Measurements from ENCODE around the gene EFCC1.

The EFCC1 gene

DNA sequence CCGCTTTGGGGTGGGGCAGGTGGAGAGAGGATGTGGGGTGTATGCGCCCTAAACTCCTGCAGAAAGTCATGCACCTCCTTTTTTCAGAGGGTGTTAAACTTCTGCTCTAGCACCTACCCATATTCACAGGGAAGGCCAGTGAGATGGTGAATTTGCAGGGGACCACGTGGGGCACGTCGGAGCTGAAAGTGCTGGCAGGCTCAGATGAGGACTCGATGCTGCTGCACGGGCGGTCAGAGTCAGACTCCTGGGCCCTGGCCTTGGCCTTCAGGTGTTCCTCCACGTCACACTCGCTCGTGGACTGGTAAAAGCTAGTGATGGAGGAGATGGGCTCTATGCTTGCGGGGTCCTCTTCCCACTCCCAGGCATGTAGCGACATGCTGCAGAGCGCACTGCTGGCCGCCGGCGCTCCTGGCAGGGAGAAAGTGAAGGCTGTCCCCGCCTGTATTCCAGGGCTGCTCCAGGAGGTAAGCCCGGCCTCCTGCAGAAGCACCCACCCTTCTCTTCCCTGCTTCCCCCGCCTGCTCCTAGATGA lies 8.1 kb upstream of the EFCC1 start:
- no peak overlapping the region for H3K9ac ChIP-seq (ENCODE audit: low read length)
- no peak overlapping the region for H3K27ac ChIP-seq (ENCODE audit: low read length)
- H3K79me2 ChIP-seq (ENCODE audit: low read length), result no peaks in the 10 kb centered on the region
- TF ChIP-seq EZH2 (optimal IDR thresholded peaks at IDR 0.05; ENCODE audit: low read depth, low read length) (no peak), EZH2phosphoT487 (IDR thresholded peaks at IDR 0.05; ENCODE audit: low read length) (no peak)
- TF ChIP-seq, protein P1, sequence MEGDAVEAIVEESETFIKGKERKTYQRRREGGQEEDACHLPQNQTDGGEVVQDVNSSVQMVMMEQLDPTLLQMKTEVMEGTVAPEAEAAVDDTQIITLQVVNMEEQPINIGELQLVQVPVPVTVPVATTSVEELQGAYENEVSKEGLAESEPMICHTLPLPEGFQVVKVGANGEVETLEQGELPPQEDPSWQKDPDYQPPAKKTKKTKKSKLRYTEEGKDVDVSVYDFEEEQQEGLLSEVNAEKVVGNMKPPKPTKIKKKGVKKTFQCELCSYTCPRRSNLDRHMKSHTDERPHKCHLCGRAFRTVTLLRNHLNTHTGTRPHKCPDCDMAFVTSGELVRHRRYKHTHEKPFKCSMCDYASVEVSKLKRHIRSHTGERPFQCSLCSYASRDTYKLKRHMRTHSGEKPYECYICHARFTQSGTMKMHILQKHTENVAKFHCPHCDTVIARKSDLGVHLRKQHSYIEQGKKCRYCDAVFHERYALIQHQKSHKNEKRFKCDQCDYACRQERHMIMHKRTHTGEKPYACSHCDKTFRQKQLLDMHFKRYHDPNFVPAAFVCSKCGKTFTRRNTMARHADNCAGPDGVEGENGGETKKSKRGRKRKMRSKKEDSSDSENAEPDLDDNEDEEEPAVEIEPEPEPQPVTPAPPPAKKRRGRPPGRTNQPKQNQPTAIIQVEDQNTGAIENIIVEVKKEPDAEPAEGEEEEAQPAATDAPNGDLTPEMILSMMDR (IDR thresholded peaks at IDR 0.05; ENCODE audit: low read length), result no peak
- H3F3A ChIP-seq (ENCODE audit: insufficient read depth, low read length), result no peaks in the 10 kb centered on the region
- no peak overlapping the region for H3K4me2 ChIP-seq (ENCODE audit: low read depth, low read length)
- no peaks in the 10 kb centered on the region for H3K9me3 ChIP-seq (replicated peaks; ENCODE audit: insufficient read depth, low read length)
- H3K4me1 ChIP-seq (ENCODE audit: low read length), result peaks cover 12% of the 10 kb centered on the region
- H4K20me1 ChIP-seq (ENCODE audit: insufficient read depth, low read length), result no peaks in the 10 kb centered on the region
- no peaks in the 10 kb centered on the region for H3K9me2 ChIP-seq (replicated peaks; ENCODE audit: insufficient read depth, low read length)
- DNase-seq, result no peak
- H3K4me3 ChIP-seq (ENCODE audit: low read length), result no peak overlapping the region
- no peak overlapping the region for H2AFZ ChIP-seq (ENCODE audit: low read length)
- no peaks in the 10 kb centered on the region for H3K36me3 ChIP-seq (replicated peaks; ENCODE audit: insufficient read depth, low read length)
- H3K27me3 ChIP-seq (replicated peaks; ENCODE audit: insufficient read depth, low read length), result no peaks in the 10 kb centered on the region

DNA sequence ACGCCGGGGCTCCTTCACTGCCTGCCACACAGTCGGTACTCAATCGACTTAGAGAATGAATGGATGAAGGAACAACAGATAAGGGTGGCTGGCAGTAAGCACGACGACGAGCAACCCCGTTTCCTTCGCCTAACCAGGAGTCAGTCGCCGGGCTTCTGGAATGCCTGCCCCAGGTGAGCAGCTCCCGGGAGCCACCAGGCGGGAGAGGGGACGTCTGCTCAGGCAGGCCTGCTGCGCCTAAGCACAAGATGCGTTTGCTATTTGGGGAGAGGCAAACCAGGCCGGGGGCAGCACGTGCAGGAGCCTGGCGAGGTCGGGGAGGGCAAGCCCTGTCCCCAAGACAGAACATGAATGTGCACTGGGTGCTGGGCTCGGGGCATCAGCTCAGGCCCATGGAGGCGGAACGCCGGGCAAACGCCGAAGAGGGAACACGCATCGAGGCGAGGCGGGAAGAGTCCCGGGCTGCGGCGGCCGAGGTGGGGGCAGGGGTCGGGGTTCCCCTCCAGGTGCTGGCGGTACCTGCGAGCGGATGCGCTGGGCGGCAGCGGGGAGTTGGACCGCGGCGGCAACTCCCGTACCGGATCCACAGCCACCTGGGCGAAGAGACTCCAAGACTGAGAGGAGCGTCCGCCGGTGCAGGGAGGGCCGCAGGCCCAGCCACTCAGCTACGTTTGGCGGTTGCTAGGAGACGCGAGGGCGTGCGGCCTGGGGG lies 7.5 kb upstream of the EFCC1 start, which contains the start of gene CFAP92:
Gene CFAP92 (minus strand): TSS at position 616 of the 712 bp plus-strand sequence. CDS start 772 bp downstream, outside the sequence.
- no peaks in the 10 kb centered on the region for H3K79me2 ChIP-seq (ENCODE audit: low read length)
- H3K4me2 ChIP-seq (ENCODE audit: low read depth, low read length), result peak within 1 kb of the TSS; percentile 89
- H3K27me3 ChIP-seq (replicated peaks; ENCODE audit: insufficient read depth, low read length), result no peaks in the 10 kb centered on the region
- H3K9me3 ChIP-seq (replicated peaks; ENCODE audit: insufficient read depth, low read length), result no peaks in the 10 kb centered on the region
- no peaks in the 10 kb centered on the region for H3F3A ChIP-seq (ENCODE audit: insufficient read depth, low read length)
- peak; percentile 92 for DNase-seq
- no peaks in the 10 kb centered on the region for H4K20me1 ChIP-seq (ENCODE audit: insufficient read depth, low read length)
- peak within 1 kb of the TSS; percentile 80 for H2AFZ ChIP-seq (ENCODE audit: low read length)
- peak within 1 kb of the TSS; percentile 51 for H3K9ac ChIP-seq (ENCODE audit: low read length)
- no peaks in the 10 kb centered on the region for H3K9me2 ChIP-seq (replicated peaks; ENCODE audit: insufficient read depth, low read length)
- peaks cover 12% of the 10 kb centered on the region for H3K4me1 ChIP-seq (ENCODE audit: low read length)
- H3K36me3 ChIP-seq (replicated peaks; ENCODE audit: insufficient read depth, low read length), result no peaks in the 10 kb centered on the region
- H3K4me3 ChIP-seq (ENCODE audit: low read length), result peak within 1 kb of the TSS; percentile 50
- H3K27ac ChIP-seq (ENCODE audit: low read length), result peak within 1 kb of the TSS; percentile 22; the same call in 1 of the 2 replicates
- TF ChIP-seq, protein P1 (IDR thresholded peaks at IDR 0.05; ENCODE audit: low read length), result no peak
- TF ChIP-seq EZH2 (optimal IDR thresholded peaks at IDR 0.05; ENCODE audit: low read depth, low read length) (no peak), EZH2phosphoT487 (IDR thresholded peaks at IDR 0.05; ENCODE audit: low read length) (no peak)

DNA sequence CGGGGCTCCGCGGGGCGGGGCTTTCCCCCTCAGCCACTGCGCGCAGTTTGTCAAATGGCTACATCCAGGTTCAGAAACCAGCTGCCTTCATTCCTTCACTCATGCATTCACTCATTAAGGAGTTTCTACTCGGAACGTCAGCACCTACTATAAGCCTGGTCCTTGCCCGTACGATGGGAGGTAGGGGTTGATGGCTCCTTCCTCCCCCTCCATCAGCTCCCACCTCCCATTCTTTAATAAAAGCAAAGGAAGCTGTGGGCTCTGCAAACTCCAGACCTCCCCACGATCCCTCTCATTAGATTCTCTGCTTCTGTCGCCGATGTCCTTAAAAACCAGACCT lies 7.0 kb upstream of the EFCC1 start:
- H3K36me3 ChIP-seq (replicated peaks; ENCODE audit: insufficient read depth, low read length), result no peaks in the 10 kb centered on the region
- H3K4me3 ChIP-seq (ENCODE audit: low read length), result peak overlapping the region; percentile 49; the same call in 1 of the 2 replicates
- no peak for DNase-seq
- H3K4me2 ChIP-seq (ENCODE audit: low read depth, low read length), result peak overlapping the region; percentile 89
- H3F3A ChIP-seq (ENCODE audit: insufficient read depth, low read length), result no peaks in the 10 kb centered on the region
- peak overlapping the region; percentile 17; the same call in 1 of the 2 replicates for H3K9ac ChIP-seq (ENCODE audit: low read length)
- H3K9me2 ChIP-seq (replicated peaks; ENCODE audit: insufficient read depth, low read length), result no peaks in the 10 kb centered on the region
- no peaks in the 10 kb centered on the region for H3K9me3 ChIP-seq (replicated peaks; ENCODE audit: insufficient read depth, low read length)
- peak overlapping the region; percentile 80 for H2AFZ ChIP-seq (ENCODE audit: low read length)
- H3K79me2 ChIP-seq (ENCODE audit: low read length), result no peaks in the 10 kb centered on the region
- TF ChIP-seq EZH2phosphoT487 (IDR thresholded peaks at IDR 0.05; ENCODE audit: low read length) (no peak), EZH2 (optimal IDR thresholded peaks at IDR 0.05; ENCODE audit: low read depth, low read length) (no peak)
- H3K4me1 ChIP-seq (ENCODE audit: low read length), result peaks cover 12% of the 10 kb centered on the region
- no peak overlapping the region for H3K27ac ChIP-seq (ENCODE audit: low read length)
- H4K20me1 ChIP-seq (ENCODE audit: insufficient read depth, low read length), result no peaks in the 10 kb centered on the region
- no peaks in the 10 kb centered on the region for H3K27me3 ChIP-seq (replicated peaks; ENCODE audit: insufficient read depth, low read length)
